ENCODE data around the gene CCNT1.

The CCNT1 gene

GRCh38 chr12:48758737-48759136 is 42.2 kb upstream of the CCNT1 start:
- H2AFZ ChIP-seq (ENCODE audit: low read length), result no peak overlapping the region
- no peak for TF ChIP-seq EZH2 (optimal IDR thresholded peaks at IDR 0.05; ENCODE audit: low read depth, low read length)
- no peak overlapping the region for H3K9ac ChIP-seq (ENCODE audit: low read length)
- H3K36me3 ChIP-seq (replicated peaks; ENCODE audit: insufficient read depth, low read length), result no peaks in the 10 kb centered on the region
- DNase-seq, result no peak
- no peaks in the 10 kb centered on the region for H3K9me3 ChIP-seq (replicated peaks; ENCODE audit: insufficient read depth, low read length)
- no peak overlapping the region for H3K4me2 ChIP-seq (ENCODE audit: low read depth, low read length)
- H3K4me3 ChIP-seq (ENCODE audit: low read length), result no peak overlapping the region
- no peaks in the 10 kb centered on the region for H3K9me2 ChIP-seq (replicated peaks; ENCODE audit: insufficient read depth, low read length)
- no peaks in the 10 kb centered on the region for H3K4me1 ChIP-seq (ENCODE audit: low read length)
- H4K20me1 ChIP-seq (ENCODE audit: insufficient read depth, low read length), result no peaks in the 10 kb centered on the region
- H3F3A ChIP-seq (ENCODE audit: insufficient read depth, low read length), result no peaks in the 10 kb centered on the region
- H3K27ac ChIP-seq (ENCODE audit: low read length), result no peak overlapping the region
- no peaks in the 10 kb centered on the region for H3K27me3 ChIP-seq (replicated peaks; ENCODE audit: insufficient read depth, low read length)
- no peaks in the 10 kb centered on the region for H3K79me2 ChIP-seq (ENCODE audit: low read length)

GRCh38 chr12:48758186-48758585 is 41.7 kb upstream of the CCNT1 start:
- H2AFZ ChIP-seq (ENCODE audit: low read length), result no peak overlapping the region
- H3K27me3 ChIP-seq (replicated peaks; ENCODE audit: insufficient read depth, low read length), result no peaks in the 10 kb centered on the region
- TF ChIP-seq EZH2phosphoT487 (IDR thresholded peaks at IDR 0.05; ENCODE audit: low read length) (no peak), CTCF (IDR thresholded peaks at IDR 0.05; ENCODE audit: low read length) (no peak), EZH2 (optimal IDR thresholded peaks at IDR 0.05; ENCODE audit: low read depth, low read length) (no peak)
- H3K9ac ChIP-seq (ENCODE audit: low read length), result no peak overlapping the region
- no peak overlapping the region for H3K27ac ChIP-seq (ENCODE audit: low read length)
- no peaks in the 10 kb centered on the region for H4K20me1 ChIP-seq (ENCODE audit: insufficient read depth, low read length)
- no peak overlapping the region for H3K4me2 ChIP-seq (ENCODE audit: low read depth, low read length)
- no peaks in the 10 kb centered on the region for H3K4me1 ChIP-seq (ENCODE audit: low read length)
- H3K79me2 ChIP-seq (ENCODE audit: low read length), result no peaks in the 10 kb centered on the region
- no peak overlapping the region for H3K4me3 ChIP-seq (ENCODE audit: low read length)
- no peaks in the 10 kb centered on the region for H3K9me3 ChIP-seq (replicated peaks; ENCODE audit: insufficient read depth, low read length)
- no peak for DNase-seq
- no peaks in the 10 kb centered on the region for H3K9me2 ChIP-seq (replicated peaks; ENCODE audit: insufficient read depth, low read length)
- H3K36me3 ChIP-seq (replicated peaks; ENCODE audit: insufficient read depth, low read length), result no peaks in the 10 kb centered on the region
- no peaks in the 10 kb centered on the region for H3F3A ChIP-seq (ENCODE audit: insufficient read depth, low read length)

- Histone ChIP-seq H3K27me3 (replicated peaks; ENCODE audit: insufficient read depth, low read length) (no peaks in the 10 kb centered on the region), H4K20me1 (ENCODE audit: insufficient read depth, low read length) (no peaks in the 10 kb centered on the region), H3K4me1 (ENCODE audit: low read length) (no peaks in the 10 kb centered on the region), H3K9me2 (replicated peaks; ENCODE audit: insufficient read depth, low read length) (no peaks in the 10 kb centered on the region), H3K79me2 (ENCODE audit: low read length) (no peaks in the 10 kb centered on the region), H3K36me3 (replicated peaks; ENCODE audit: insufficient read depth, low read length) (no peaks in the 10 kb centered on the region), H3F3A (ENCODE audit: insufficient read depth, low read length) (peaks cover 4% of the 10 kb centered on the region; the same call in 1 of the 2 replicates), H3K4me2 (ENCODE audit: low read depth, low read length) (no peak overlapping the region), H3K9me3 (replicated peaks; ENCODE audit: insufficient read depth, low read length) (no peaks in the 10 kb centered on the region), H3K4me3 (ENCODE audit: low read length) (no peak overlapping the region), H3K9ac (ENCODE audit: low read length) (no peak overlapping the region), H2AFZ (ENCODE audit: low read length) (no peak overlapping the region), H3K27ac (ENCODE audit: low read length) (no peak overlapping the region)
- TF ChIP-seq CTCF (IDR thresholded peaks at IDR 0.05; ENCODE audit: low read length), result no peak
- no peak for TF ChIP-seq EZH2phosphoT487 (IDR thresholded peaks at IDR 0.05; ENCODE audit: low read length)
- TF ChIP-seq EZH2 (optimal IDR thresholded peaks at IDR 0.05; ENCODE audit: low read depth, low read length), result no peak
- DNase-seq, result no peak
Measured at GRCh38 chr12:48750769-48751356, 34.4 kb upstream of the CCNT1 start.

GRCh38 chr12:48750215-48750614 is 33.7 kb upstream of the CCNT1 start:
- peaks cover 7% of the 10 kb centered on the region for H3F3A ChIP-seq (ENCODE audit: insufficient read depth, low read length)
- H3K4me1 ChIP-seq (ENCODE audit: low read length), result peaks cover 4% of the 10 kb centered on the region
- no peaks in the 10 kb centered on the region for H3K9me3 ChIP-seq (replicated peaks; ENCODE audit: insufficient read depth, low read length)
- H3K9me2 ChIP-seq (replicated peaks; ENCODE audit: insufficient read depth, low read length), result no peaks in the 10 kb centered on the region
- H2AFZ ChIP-seq (ENCODE audit: low read length), result no peak overlapping the region
- H3K27me3 ChIP-seq (replicated peaks; ENCODE audit: insufficient read depth, low read length), result no peaks in the 10 kb centered on the region
- H3K27ac ChIP-seq (ENCODE audit: low read length), result no peak overlapping the region
- no peak for TF ChIP-seq EZH2phosphoT487 (IDR thresholded peaks at IDR 0.05; ENCODE audit: low read length)
- no peak for TF ChIP-seq EZH2 (optimal IDR thresholded peaks at IDR 0.05; ENCODE audit: low read depth, low read length)
- TF ChIP-seq CTCF (IDR thresholded peaks at IDR 0.05; ENCODE audit: low read length), result no peak
- no peak overlapping the region for H3K4me3 ChIP-seq (ENCODE audit: low read length)
- no peaks in the 10 kb centered on the region for H4K20me1 ChIP-seq (ENCODE audit: insufficient read depth, low read length)
- H3K9ac ChIP-seq (ENCODE audit: low read length), result no peak overlapping the region
- H3K79me2 ChIP-seq (ENCODE audit: low read length), result no peaks in the 10 kb centered on the region
- no peak for DNase-seq
- no peaks in the 10 kb centered on the region for H3K36me3 ChIP-seq (replicated peaks; ENCODE audit: insufficient read depth, low read length)
- no peak overlapping the region for H3K4me2 ChIP-seq (ENCODE audit: low read depth, low read length)

All from MM.1S (cell line).